Measurements from ENCODE around the gene TMEM231. TPM values are rescaled to one million over a fixed set of nuclear protein-coding genes. Genes with fewer than 3 reads are reported as not detected.
"Not testable (repeated sequence)": the region's sequence is repeated elsewhere in the genome, so short reads cannot be mapped to it uniquely, and the experiment has no call there.

Gene TMEM231, protein sequence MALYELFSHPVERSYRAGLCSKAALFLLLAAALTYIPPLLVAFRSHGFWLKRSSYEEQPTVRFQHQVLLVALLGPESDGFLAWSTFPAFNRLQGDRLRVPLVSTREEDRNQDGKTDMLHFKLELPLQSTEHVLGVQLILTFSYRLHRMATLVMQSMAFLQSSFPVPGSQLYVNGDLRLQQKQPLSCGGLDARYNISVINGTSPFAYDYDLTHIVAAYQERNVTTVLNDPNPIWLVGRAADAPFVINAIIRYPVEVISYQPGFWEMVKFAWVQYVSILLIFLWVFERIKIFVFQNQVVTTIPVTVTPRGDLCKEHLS
- total RNA-seq, result 2.5 TPM

DNA sequence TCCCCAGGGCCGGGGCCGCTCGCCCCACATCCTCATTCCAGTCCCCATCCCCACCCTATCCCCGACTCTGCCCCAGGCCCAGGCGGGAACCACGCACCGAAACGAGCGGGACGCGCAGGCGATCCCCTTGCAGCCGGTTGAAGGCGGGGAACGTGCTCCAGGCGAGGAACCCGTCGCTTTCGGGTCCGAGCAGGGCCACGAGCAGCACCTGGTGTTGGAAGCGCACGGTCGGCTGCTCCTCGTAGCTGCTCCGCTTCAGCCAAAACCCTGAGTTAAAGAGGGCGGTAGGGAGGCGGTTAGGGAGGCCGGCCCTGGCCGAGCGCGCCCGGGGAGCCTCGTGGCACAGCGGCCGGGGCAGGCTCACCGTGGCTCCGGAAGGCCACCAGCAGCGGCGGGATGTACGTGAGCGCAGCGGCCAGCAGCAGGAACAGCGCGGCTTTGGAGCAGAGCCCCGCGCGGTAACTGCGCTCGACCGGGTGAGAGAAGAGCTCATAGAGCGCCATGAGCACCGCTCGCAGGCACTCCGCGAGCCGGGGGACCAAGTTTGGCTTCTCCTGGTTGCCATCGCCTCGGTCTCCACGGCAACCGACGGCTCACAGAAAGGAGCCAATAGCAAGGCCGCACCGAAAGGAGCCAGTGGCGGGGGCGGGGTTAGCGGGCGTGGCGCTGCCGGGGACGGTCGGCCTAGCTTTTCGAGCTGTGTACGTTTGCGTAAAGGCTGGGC, at the start of gene TMEM231:
Gene TMEM231, minus strand, starts transcription at position 546 of the 724 bp plus-strand sequence. Its CDS starts 43 bp downstream, at position 503.
- peaks cover 15% of the 10 kb centered on the region for H3K4me1 ChIP-seq (ENCODE audit: insufficient read depth, low read length)
- no peaks in the 10 kb centered on the region for H3K9me3 ChIP-seq (ENCODE audit: low read depth, low read length)
- H3K4me3 ChIP-seq (ENCODE audit: low read length), result peak within 1 kb of the TSS; percentile 46
- H3K27me3 ChIP-seq (ENCODE audit: insufficient read depth, low read length), result no peaks in the 10 kb centered on the region

DNA sequence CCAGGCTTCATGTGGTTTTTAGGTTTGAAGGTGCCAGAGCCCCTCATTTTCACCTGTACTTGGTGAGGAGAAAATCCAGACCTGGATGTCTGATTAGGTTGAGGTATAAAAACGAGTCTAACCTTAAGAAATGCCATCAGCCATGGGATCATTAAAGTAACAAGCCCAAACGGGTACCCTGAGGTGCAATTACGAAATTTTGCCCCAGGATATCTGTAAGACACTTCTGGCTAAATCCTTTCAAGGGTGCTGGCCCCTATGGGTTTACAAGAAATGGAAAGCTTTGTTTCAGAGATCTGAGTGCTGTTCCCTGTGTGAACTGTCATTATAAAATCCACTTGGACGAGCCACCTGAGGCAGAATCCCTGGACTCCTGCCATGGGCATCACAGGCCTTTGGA, 47.2 kb upstream of the TMEM231 start:
- H3K27me3 ChIP-seq (ENCODE audit: insufficient read depth, low read length), result no peaks in the 10 kb centered on the region
- H3K9me3 ChIP-seq (ENCODE audit: low read depth, low read length), result peaks cover 6% of the 10 kb centered on the region
- H3K4me3 ChIP-seq (ENCODE audit: low read length), result no peak overlapping the region
- no peaks in the 10 kb centered on the region for H3K4me1 ChIP-seq (ENCODE audit: insufficient read depth, low read length)

DNA sequence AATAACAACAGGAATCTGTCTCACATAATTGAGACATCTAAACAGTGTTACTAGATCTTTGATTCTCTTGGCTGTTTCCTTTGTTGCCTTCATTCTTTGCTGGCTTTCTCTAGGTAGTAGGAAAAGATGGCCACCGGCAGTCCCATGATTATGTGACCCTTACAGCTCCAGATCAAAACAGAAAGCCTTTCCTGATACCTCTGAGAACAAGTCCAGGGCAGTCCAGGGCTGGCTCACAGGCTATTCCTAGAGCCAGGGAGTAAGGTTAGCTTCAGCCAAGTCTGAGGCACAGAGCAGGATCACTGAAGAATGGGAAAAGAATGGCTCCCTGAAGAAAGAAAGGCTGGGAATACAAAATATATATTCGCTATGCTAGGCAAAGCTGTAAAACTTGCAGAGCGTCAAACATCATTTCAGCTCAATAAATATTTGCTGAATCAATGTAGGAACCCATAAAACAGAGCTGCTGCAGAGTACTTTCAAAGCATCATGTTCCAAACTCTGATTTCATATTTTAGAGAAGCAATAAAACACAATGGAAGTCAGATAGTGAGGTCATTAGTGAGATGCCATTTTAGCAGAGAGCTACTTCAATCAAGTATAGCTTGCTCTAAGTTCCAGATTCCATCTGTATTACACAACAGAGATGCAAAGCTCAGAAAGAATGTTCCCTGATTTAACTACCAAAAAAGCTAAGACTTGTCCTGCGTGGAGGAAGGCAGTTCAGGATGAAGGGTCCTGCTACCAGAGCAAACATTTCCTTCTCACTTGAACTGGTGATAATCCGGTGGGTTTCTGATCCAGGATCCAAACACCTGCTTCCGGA, 43.6 kb upstream of the TMEM231 start:
- Histone ChIP-seq H3K4me3 (ENCODE audit: low read length) (no peak overlapping the region), H3K9me3 (ENCODE audit: low read depth, low read length) (peaks cover 6% of the 10 kb centered on the region), H3K27me3 (ENCODE audit: insufficient read depth, low read length) (no peaks in the 10 kb centered on the region), H3K4me1 (ENCODE audit: insufficient read depth, low read length) (no peaks in the 10 kb centered on the region)

DNA sequence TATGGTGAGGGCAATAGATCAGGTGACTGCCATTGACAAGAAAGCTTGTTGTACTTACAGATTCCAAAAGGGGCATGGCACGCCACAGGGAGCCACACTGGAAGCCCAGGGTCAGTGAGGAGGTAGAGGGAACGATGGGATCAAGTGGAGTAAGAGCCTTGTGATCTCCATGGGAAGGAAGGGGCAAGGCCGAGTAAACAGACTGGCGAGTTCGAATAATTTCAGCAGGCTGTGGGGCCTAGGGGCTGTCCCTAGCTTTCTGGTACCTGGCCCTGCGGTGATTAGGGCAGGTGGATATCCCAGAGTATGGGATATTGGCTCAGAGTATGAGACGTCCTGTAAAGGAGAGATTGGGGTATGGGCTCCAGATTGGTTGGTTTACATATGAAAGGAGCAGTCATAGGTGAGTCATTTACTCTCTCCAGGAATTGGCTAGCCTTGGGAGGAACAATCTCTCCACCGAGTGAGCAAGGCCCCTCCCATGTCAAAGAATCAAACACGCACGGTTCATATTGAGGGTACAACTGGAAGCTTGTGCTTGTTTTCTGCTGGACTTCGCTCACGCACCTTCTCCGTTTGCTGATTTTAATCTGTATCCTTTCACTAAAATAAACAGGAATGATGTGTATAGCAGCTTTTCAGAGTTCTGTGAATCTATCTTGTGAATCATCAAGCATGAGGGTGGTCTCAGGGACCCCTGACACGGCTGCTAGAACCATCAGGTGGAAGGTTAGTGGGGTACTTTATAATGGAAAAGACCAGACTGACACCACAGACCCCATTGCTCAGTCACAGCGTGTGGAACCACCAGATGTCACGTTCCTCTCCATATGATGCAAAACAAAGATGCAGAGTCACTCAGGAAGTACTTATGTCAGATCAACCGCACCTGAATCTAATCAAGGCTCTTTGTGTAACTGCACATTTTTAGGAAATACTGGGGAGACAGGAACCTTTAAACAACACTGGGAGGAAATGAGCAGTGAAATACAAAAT, 38.1 kb upstream of the TMEM231 start:
- no peaks in the 10 kb centered on the region for H3K27me3 ChIP-seq (ENCODE audit: insufficient read depth, low read length)
- no peaks in the 10 kb centered on the region for H3K9me3 ChIP-seq (ENCODE audit: low read depth, low read length)
- peaks cover 8% of the 10 kb centered on the region for H3K4me1 ChIP-seq (ENCODE audit: insufficient read depth, low read length)
- H3K4me3 ChIP-seq (ENCODE audit: low read length), result no peak overlapping the region

DNA sequence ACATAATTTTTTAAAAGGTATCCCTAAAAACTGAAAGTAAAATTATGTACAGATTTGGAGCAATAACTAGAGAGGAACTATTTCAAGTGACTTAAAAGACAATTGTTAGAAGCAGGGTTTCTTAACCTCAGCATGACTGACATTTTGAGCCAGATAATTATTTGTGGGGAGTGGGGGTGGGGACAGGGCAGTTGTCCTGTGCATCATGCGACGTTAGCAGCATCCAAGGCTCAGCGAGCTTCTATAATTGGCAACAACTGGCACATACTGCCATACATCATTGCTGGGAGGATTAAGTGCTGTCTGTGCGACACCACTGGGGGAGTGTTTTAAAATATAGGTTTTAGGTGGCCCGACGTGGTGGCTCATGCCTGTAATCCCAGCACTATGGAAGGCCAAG, 37.3 kb upstream of the TMEM231 start:
- Histone ChIP-seq H3K9me3 (ENCODE audit: low read depth, low read length) (no peaks in the 10 kb centered on the region), H3K4me1 (ENCODE audit: insufficient read depth, low read length) (peaks cover 8% of the 10 kb centered on the region), H3K27me3 (ENCODE audit: insufficient read depth, low read length) (no peaks in the 10 kb centered on the region), H3K4me3 (ENCODE audit: low read length) (no peak overlapping the region)

DNA sequence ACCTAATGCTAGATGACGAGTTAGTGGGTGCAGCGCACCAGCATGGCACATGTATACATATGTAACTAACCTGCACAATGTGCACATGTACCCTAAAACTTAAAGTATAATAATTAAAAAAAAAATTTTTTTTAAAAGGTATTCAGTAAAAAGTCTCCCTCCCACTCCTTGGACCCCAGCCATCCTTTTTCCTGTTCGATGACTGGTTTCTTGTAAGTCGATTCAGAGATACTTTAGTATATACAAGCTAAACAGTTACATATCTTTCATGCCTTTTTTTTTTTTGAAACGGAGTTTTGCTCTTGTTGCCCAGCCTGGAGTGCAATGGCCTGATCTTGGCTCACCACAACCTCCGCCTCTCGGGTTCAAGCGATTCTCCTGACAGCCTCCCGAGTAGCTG, 35.9 kb upstream of the TMEM231 start:
- H3K4me1 ChIP-seq (ENCODE audit: insufficient read depth, low read length); H3K9me3 ChIP-seq (ENCODE audit: low read depth, low read length); H3K27me3 ChIP-seq (ENCODE audit: insufficient read depth, low read length); H3K4me3 ChIP-seq (ENCODE audit: low read length): not testable (repeated sequence)

DNA sequence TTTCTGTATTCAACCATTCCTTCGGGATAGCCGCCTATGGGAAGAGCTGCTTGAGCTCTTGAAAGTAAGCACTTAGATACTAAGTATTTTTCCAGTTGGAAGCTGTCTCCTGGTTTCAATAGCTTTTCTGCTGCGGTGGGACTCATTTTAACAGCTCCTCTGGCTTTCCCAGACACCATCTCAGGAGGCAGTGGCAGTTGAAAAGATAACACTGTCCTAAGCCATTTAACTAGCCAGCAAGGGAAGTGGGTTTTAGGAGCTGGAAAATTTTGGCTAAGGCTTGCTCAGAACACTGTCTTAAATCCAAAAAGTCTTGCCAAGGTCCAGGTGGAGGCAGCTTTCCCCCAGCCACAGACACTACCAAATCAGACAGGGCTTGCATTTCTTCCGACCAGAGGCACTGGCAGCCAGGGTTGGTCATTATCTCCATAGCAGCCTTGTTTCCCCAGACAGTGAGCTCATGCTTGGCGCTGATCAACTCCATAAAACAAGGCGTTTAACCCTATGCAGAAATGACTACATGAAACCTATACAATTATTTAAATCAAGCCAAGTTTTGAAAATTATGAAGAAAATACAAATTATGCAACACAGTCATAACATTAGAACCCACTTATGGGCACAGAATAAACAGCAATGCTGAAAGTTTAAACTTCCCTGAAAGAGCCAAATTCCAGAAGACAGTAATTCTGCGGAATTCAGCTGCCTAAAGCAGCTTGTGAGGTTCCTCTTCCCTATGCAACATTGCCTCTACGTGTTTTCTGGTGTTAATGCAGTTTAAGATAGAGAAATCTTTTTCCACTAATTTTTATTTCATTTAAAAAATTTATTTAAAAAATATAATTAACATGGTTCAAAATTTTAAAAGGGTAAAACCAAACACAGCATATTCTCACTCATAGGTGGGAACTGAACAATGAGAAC, 35.1 kb upstream of the TMEM231 start:
- H3K4me3 ChIP-seq (ENCODE audit: low read length), result no peak overlapping the region
- H3K4me1 ChIP-seq (ENCODE audit: insufficient read depth, low read length), result peaks cover 8% of the 10 kb centered on the region
- no peaks in the 10 kb centered on the region for H3K27me3 ChIP-seq (ENCODE audit: insufficient read depth, low read length)
- H3K9me3 ChIP-seq (ENCODE audit: low read depth, low read length), result no peaks in the 10 kb centered on the region

DNA sequence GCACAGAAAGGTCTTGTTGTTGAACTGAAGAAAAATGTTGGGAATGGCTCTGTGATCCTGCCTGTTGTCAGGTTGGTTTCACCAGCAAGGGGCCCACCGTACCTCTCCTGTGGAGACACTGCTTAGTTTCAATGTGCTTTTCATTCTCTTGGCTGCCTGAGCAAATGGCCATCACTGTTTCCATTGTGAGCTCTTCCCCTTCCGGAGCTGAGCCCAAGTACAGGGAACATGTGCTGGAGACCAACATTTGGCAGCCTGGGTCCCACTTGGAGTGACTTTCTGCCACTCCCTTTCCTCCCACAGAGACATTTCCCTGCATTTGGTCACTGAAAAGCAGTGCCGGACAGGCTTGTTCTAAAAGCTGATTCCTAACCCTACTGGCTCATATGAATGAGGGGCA, 33.3 kb upstream of the TMEM231 start:
- no peaks in the 10 kb centered on the region for H3K9me3 ChIP-seq (ENCODE audit: low read depth, low read length)
- H3K4me3 ChIP-seq (ENCODE audit: low read length), result no peak overlapping the region
- no peaks in the 10 kb centered on the region for H3K27me3 ChIP-seq (ENCODE audit: insufficient read depth, low read length)
- peaks cover 10% of the 10 kb centered on the region for H3K4me1 ChIP-seq (ENCODE audit: insufficient read depth, low read length)

DNA sequence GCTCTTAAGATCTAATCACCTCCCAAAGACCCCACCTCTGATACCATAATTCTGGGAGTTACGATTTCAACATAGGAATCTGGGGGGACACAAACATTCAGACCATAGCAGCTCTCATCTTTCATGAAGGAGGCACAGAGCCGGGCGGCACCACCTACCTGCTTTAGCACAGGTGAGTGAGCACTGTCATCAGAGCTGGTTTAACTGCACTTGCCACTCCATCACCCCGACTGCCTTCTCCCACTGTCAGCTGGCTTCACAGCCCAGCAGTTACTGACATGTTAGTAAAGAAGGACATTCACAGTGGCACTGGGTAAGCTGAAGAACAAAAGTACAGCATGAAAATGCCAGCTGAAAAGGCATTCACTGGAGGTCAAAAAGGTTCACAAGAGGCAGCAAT, 32.7 kb upstream of the TMEM231 start:
- H3K27me3 ChIP-seq (ENCODE audit: insufficient read depth, low read length), result no peaks in the 10 kb centered on the region
- no peak overlapping the region for H3K4me3 ChIP-seq (ENCODE audit: low read length)
- H3K9me3 ChIP-seq (ENCODE audit: low read depth, low read length), result no peaks in the 10 kb centered on the region
- H3K4me1 ChIP-seq (ENCODE audit: insufficient read depth, low read length), result peaks cover 10% of the 10 kb centered on the region

DNA sequence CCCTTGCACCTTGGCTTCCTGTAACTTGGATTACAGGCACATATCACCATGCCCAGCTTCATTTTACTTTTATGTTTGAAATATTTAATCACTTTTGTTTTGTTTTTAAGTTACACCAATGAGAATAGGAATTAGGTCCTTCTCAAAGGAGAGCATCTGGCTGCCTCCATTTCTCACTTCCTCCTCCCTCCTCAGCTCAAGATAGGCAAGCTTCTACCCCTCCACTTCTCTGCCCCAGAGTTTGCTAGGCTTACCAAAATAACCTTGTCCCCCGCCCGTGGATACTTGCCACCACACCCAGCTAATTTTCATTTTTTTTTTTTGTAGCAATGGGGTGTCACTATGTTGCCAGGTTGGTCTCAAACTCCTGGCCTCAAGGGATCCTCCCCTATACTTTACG, 28.1 kb upstream of the TMEM231 start:
- peaks cover 11% of the 10 kb centered on the region for H3K4me1 ChIP-seq (ENCODE audit: insufficient read depth, low read length)
- no peak overlapping the region for H3K4me3 ChIP-seq (ENCODE audit: low read length)
- no peaks in the 10 kb centered on the region for H3K27me3 ChIP-seq (ENCODE audit: insufficient read depth, low read length)
- H3K9me3 ChIP-seq (ENCODE audit: low read depth, low read length), result no peaks in the 10 kb centered on the region

DNA sequence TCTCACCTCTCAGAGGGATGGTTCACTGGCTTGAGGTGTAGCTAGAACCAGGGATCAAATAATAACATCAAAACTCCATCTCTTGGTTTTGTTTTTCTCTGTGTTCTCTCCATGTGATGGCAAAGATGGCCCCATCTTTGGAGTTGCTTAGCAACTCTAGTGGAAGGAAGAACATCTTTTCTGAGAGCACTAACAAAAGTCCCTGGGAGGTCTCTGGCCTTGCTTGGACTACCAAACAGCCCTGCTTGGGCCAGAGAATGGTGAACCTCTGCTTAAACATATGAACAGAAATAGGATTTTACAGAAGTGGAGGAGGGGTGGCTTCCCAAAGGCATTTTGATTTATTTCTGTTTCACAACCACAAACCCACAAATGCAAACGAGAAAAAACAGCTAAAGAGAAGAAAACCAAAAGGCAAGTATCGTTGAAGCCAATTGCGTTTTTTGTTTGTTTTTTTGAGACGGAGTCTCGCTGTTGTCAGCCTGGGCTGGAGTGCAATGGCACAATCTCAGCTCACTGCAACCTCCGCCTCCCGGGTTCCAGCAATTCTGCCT, 23.3 kb upstream of the TMEM231 start:
- Histone ChIP-seq H3K27me3 (ENCODE audit: insufficient read depth, low read length) (no peaks in the 10 kb centered on the region), H3K4me1 (ENCODE audit: insufficient read depth, low read length) (peaks cover 6% of the 10 kb centered on the region), H3K4me3 (ENCODE audit: low read length) (no peak overlapping the region), H3K9me3 (ENCODE audit: low read depth, low read length) (no peaks in the 10 kb centered on the region)

DNA sequence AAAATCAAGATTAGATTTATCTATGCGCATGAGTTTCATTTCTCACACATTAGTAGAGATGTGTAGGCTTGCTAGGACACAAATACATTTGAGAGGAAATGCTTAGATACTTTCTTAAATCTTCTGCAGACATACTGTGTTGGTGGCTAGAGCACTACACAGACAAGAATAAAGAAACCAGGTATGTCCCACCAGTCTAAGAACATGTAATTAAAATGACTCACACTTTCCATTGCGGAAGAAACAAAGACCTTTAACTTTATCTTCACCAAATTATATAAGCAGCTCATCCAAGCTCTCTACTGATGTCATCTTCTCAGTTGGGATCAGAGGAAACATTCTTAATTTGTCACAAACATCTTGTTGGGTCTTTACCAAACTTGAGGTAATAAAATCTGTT, 22.7 kb upstream of the TMEM231 start:
- Histone ChIP-seq H3K9me3 (ENCODE audit: low read depth, low read length) (no peaks in the 10 kb centered on the region), H3K27me3 (ENCODE audit: insufficient read depth, low read length) (no peaks in the 10 kb centered on the region), H3K4me3 (ENCODE audit: low read length) (no peak overlapping the region), H3K4me1 (ENCODE audit: insufficient read depth, low read length) (peaks cover under 1% of the 10 kb centered on the region)

DNA sequence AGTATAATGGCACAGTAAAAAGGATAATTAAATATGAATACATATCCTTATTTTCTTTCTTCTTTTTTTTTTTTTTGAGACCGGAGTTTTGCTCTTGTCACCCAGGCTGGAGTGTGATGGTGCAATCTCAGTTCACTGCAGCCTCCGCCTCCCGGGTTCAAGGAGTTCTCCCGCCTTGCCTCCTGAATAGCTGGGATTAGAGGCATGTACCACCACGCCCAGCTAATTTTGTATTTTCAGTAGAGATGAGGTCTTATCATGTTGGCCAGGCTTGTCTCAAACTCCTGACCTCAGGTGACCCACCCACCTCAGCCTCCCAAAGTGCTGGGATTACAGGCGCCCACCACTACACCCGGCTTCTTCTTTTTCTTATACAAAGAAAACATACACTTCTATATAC, 22.2 kb upstream of the TMEM231 start:
- no peaks in the 10 kb centered on the region for H3K9me3 ChIP-seq (ENCODE audit: low read depth, low read length)
- H3K27me3 ChIP-seq (ENCODE audit: insufficient read depth, low read length), result no peaks in the 10 kb centered on the region
- no peak overlapping the region for H3K4me3 ChIP-seq (ENCODE audit: low read length)
- H3K4me1 ChIP-seq (ENCODE audit: insufficient read depth, low read length), result peaks cover 4% of the 10 kb centered on the region
